NB4 (cell line): ENCODE data around the gene VPS36.
"Not testable (repeated sequence)": the region's sequence is repeated elsewhere in the genome, so short reads cannot be mapped to it uniquely, and the experiment has no call there.

ENCODE experiments used
- DNase-seq: peaks from one replicate; pipeline ENCODE4 v3.0.0; 2010; ENCODE audit warnings: low read depth
- H3K4me3 ChIP-seq: one replicate; pipeline ENCODE4 v1.5.1; 2011; ENCODE audit warnings: mild to moderate bottlenecking, low read depth, low read length, moderate library complexity
- MYC ChIP-seq: IDR thresholded peaks from 2 replicates; pipeline ENCODE4 v1.6.1; 2011; ENCODE audit warnings: low read depth, low read length
- POLR2A ChIP-seq: IDR thresholded peaks from 2 replicates; pipeline ENCODE4 v1.6.1; 2011; ENCODE audit warnings: mild to moderate bottlenecking; ENCODE audit not compliant: insufficient read length; ENCODE audit errors: extremely low read depth
- TF ChIP-seq, protein P1 (sequence below): IDR thresholded peaks from one replicate; pipeline ENCODE4 v1.5.1; 2012; ENCODE audit warnings: low read depth, low read length
- TF ChIP-seq, protein P2 (sequence below): IDR thresholded peaks from 2 replicates; pipeline ENCODE4 v1.6.1; 2011; ENCODE audit warnings: low read depth, low read length

Gene VPS36, protein sequence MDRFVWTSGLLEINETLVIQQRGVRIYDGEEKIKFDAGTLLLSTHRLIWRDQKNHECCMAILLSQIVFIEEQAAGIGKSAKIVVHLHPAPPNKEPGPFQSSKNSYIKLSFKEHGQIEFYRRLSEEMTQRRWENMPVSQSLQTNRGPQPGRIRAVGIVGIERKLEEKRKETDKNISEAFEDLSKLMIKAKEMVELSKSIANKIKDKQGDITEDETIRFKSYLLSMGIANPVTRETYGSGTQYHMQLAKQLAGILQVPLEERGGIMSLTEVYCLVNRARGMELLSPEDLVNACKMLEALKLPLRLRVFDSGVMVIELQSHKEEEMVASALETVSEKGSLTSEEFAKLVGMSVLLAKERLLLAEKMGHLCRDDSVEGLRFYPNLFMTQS

DNA sequence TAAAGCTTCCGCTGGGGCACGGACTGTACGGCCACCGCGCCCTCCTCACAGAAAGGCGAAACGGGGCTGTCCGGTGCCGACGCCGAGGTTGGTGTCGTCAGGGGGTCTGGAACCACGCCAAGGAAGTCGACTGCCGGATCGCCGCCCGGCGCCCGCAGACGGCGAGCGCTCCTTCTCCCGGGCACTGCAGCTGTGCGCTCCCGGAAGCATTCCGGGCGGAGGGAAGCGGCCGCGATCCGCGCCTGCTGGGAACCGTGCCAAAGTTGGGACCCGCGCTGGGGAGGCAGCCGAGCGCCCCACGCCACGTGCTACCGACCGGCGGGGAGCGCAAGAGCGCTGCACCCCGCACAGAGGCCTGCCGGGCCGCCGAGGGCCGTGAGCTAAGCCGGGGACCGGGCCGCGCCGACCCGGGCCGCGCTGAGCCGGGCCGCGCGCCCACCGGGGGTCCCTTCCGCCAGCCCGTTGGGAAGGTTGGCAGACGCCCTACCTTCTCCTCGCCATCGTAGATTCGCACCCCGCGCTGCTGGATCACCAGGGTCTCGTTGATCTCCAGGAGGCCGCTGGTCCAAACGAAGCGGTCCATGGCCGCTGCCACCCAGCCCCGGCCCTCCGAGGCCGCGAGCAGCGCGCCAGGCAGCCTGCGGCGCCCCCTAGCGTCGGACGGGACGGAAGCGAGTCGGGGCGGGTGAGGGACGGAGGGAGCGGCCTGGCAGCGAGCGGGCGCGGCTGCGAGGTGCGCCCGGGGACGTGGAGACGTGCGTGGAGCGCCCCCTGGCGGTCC is at the start of gene VPS36:
Gene VPS36, minus strand, starts transcription at position 623 of the 781 bp plus-strand sequence. Its CDS starts 40 bp downstream, at position 583.
- TF ChIP-seq, protein P1, sequence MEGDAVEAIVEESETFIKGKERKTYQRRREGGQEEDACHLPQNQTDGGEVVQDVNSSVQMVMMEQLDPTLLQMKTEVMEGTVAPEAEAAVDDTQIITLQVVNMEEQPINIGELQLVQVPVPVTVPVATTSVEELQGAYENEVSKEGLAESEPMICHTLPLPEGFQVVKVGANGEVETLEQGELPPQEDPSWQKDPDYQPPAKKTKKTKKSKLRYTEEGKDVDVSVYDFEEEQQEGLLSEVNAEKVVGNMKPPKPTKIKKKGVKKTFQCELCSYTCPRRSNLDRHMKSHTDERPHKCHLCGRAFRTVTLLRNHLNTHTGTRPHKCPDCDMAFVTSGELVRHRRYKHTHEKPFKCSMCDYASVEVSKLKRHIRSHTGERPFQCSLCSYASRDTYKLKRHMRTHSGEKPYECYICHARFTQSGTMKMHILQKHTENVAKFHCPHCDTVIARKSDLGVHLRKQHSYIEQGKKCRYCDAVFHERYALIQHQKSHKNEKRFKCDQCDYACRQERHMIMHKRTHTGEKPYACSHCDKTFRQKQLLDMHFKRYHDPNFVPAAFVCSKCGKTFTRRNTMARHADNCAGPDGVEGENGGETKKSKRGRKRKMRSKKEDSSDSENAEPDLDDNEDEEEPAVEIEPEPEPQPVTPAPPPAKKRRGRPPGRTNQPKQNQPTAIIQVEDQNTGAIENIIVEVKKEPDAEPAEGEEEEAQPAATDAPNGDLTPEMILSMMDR = peak; percentile 86
- TF ChIP-seq MYC (peak; percentile 94), POLR2A (peak; percentile 95)
- TF ChIP-seq, protein P2, sequence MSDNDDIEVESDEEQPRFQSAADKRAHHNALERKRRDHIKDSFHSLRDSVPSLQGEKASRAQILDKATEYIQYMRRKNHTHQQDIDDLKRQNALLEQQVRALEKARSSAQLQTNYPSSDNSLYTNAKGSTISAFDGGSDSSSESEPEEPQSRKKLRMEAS = peak; percentile 87
- peak; percentile 97 for DNase-seq
- peak within 1 kb of the TSS; percentile 82 for H3K4me3 ChIP-seq

DNA sequence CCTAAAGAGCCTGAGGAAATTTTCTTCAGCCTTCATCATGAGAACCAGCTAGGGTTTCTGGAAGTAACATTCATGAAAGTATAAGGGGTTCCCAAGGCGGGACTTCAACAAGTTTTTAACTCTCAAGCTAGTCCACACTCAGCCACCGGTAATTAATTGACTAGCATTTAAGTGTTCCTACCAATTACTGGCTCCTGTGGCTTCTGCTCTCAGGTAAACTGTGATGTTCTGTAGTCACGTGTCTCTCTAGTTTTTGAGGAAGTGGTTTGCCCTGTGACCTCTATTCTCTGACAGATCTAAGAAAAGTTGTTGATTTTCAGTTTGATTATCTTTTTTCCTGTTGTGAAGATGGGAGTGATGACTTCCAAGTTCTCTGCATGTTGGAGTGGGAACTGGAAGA is 47.5 kb upstream of the VPS36 start:
- DNase-seq, H3K4me3 ChIP-seq: not testable (repeated sequence)

DNA sequence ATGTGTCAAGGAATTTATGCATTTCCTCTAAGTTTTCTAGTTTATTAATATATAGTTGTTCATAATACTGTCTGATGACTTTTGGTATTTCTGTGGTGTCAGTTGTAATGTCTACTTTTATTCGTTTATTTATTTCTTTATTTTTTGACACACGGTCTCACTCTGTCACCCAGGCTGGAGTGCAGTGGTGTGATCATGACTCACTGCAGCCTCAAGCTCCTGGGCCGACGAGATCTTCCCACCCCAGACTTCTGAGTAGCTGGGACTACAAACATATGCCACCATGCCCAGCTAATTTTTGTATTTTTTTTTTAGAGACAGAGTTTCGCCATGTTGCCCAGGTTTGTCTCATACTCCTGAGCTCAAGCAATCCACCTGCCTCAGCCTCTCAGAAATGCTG is 43.8 kb upstream of the VPS36 start:
- not testable (repeated sequence) for H3K4me3 ChIP-seq, DNase-seq

DNA sequence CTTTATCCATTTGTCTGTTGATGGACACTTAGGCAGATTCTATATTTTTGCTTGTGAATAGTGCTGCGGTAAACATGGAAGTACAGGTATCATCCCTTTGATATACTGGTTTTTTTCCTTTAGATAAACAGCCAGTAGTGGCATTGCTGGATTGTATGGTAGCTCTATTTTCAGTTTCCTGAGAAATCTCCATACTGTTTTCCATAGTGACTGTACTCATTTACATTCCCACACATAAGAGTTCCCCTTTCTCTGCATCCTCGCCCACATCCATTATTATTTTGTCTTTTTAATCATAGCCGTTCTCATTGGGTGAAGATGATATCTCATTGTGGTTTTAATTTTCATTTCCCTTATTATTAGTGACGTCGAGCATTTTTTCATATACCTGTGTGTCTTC is 40.6 kb upstream of the VPS36 start:
- DNase-seq, H3K4me3 ChIP-seq: not testable (repeated sequence)

DNA sequence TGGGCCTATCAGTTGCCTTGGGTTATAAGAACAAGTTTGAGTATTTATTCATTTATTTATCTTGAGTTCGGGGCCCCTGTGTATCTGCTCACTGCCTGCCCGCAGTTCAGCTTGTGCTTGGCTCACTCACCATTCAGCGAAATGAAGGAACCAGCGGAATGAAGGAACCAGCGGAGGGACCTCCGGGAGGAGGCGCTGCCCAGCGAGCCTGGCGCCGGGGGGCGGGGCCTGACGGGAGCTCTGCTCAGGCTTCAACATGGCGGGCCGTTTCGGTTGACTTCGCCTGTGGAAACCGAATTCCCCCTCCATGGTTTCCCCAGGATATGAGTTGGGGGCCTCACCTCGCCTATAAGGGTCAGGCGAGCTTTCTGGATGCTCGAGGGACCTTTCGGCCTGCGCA is 38.3 kb upstream of the VPS36 start:
- not testable (repeated sequence) for DNase-seq, H3K4me3 ChIP-seq

DNA sequence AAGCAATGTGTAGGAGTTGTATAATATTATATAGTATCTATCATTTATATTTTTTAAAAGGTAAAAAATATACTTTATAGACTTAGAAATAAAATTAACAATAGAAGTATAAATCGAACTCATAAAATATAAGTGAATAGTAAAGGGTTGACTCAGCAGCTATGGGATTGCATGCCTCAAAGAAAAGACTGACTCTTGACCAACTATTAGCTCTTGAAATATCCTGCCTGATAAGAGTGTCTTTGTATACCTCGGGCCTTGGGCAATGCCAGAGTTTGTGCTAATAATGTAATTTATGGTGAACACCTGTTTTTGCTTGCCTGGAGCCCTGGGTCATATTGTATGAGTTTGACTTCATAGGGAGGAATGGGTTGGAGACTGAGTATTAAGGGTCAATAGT is 36.6 kb upstream of the VPS36 start:
- H3K4me3 ChIP-seq, DNase-seq: not testable (repeated sequence)

DNA sequence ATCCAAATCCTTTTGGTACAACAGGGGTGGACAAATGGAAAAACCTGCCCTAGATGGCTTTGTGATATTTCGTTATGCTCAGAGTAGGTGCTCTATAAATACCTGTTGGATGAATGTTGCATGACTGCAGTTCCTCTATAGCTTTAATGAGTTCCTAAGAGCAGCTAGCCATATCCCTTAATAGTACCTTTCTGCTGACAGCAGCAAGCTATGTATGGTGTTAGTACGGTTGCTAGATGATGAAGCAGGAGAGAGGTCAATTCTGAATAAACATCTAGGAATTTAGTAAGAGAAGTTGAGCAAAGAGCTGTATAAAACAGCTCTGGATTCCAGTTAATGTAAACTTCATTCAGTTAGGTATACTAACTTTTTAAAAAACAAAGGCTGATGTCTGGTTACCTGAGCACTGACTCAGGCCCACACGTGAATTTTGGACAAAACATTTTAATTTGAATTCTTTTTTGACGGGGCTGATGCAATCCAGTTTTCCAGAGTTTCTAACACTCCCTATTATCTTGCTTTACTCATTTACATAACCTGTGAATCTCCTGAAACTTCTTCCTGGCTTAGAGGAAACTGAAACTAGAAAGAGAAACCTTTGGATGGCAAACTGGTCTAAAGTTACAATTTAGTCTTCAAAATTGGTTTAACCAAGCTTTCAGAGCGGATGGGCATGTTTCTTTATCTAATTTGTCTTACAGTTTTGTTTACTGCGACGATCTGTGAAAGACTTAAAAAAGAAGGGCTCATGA is 30.4 kb upstream of the VPS36 start:
- not testable (repeated sequence) for DNase-seq

DNA sequence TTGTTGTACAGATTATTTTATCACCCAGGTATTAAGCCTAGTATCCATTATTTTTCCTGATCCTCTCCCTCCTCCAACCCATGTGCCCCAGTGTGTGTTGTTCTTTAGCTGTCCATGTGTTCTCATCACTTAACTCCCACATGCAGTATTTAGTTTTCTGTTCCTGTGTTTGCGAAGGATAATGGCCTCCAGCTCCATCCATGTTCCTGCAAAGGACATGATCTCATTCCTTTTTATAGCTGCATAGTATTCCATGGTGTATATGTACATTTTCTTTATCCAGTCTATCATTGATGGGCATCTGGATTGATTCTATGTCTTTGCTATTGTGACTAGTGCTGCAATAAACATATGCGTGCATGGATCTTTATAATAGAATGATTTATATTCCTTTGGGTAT is 18.1 kb upstream of the VPS36 start:
- H3K4me3 ChIP-seq, DNase-seq: not testable (repeated sequence)

More for the DNA sequence above, 30.4 kb upstream of the VPS36 start:
- not testable (repeated sequence) for H3K4me3 ChIP-seq

DNA sequence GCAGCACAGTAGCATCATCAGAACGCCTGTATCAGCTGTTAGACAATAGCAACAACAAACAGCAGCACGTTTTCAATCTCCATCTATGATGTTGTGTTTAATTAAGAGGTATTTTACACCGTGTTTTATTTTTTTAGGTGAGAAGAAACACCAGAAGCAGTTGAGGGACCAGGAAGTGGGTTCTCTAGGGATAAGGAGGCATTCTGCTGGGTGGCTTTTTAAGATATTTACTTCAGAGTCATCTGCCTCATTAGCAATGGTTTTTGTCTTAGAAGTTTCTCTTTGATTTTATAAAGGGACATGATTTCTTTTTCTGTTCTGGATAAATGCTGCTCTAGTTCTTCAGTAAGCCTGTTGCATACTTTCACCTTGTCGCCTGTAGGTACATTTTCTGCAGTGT is 13.1 kb upstream of the VPS36 start:
- TF ChIP-seq POLR2A (no peak), MYC (no peak)
- TF ChIP-seq, protein P1 = no peak
- TF ChIP-seq, protein P2 = no peak
- no peak for DNase-seq
- H3K4me3 ChIP-seq = peak overlapping the region; percentile 17

DNA sequence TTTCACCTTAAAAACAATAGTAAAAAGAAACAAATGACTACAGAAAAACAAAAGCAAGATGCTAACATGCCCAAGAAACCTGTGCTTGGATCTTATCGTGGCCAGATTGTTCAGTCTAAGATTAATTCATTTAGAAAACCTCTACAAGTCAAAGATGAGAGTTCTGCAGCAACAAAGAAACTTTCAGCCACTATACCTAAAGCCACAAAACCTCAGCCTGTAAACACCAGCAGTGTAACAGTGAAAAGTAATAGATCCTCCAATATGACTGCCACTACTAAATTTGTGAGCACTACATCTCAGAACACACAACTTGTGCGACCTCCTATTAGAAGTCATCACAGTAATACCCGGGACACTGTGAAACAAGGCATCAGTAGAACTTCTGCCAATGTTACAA is 10.8 kb upstream of the VPS36 start:
- TF ChIP-seq POLR2A = no peak
- TF ChIP-seq, protein P1 = no peak
- TF ChIP-seq, protein P2 = no peak
- peak overlapping the region; percentile 37 for H3K4me3 ChIP-seq
- DNase-seq = no peak
